Neuronal stem cell (in vitro differentiated cells): ENCODE data around the gene SLC2A13.
"Not testable (repeated sequence)": the region's sequence is repeated elsewhere in the genome, so short reads cannot be mapped to it uniquely, and the experiment has no call there.

Experiments used
- DNase-seq: peaks from one replicate; pipeline ENCODE4 v3.0.0-alpha.2; 2013; ENCODE audit warnings: low spot score
- H2AFZ ChIP-seq: one replicate; pipeline ENCODE4 v1.6.1; 2013; ENCODE audit warnings: mild to moderate bottlenecking, low read length, inconsistent platforms
- H2AK5ac ChIP-seq: 2 replicates; pipeline ENCODE4 v1.6.1; 2013; ENCODE audit warnings: low read depth, mild to moderate bottlenecking, inconsistent platforms, low read length, moderate library complexity, mixed read lengths
- H2BK120ac ChIP-seq: 2 replicates; pipeline ENCODE4 v1.6.1; 2013; ENCODE audit warnings: low read depth, mild to moderate bottlenecking, inconsistent platforms, low read length, moderate library complexity, mixed read lengths
- H2BK12ac ChIP-seq: one replicate; pipeline ENCODE4 v1.6.1; 2013; ENCODE audit warnings: low read length, inconsistent platforms
- H2BK15ac ChIP-seq: 2 replicates; pipeline ENCODE4 v1.6.1; 2013; ENCODE audit warnings: mild to moderate bottlenecking, low read length, inconsistent platforms, mixed read lengths
- H2BK5ac ChIP-seq: one replicate; pipeline ENCODE4 v1.6.1; 2013; ENCODE audit warnings: inconsistent platforms, mild to moderate bottlenecking, low read length, moderate library complexity
- H3K14ac ChIP-seq: one replicate; pipeline ENCODE4 v1.6.1; 2013; ENCODE audit warnings: low read length, inconsistent platforms
- H3K18ac ChIP-seq: 2 replicates; pipeline ENCODE4 v1.6.1; 2013; ENCODE audit warnings: low read length, inconsistent platforms
- H3K23ac ChIP-seq: 2 replicates; pipeline ENCODE4 v1.6.1; 2013; ENCODE audit warnings: low read depth, mild to moderate bottlenecking, mixed read lengths, low read length, inconsistent platforms; ENCODE audit not compliant: poor library complexity
- H3K27ac ChIP-seq: replicated peaks from 3 replicates; pipeline ENCODE4 v1.5.1; 2013; ENCODE audit warnings: low read length, inconsistent platforms
- H3K27me3 ChIP-seq, 3 experiments: 2 replicates each; pipeline ENCODE4 v1.6.1; 2013; ENCODE audit warnings: low read length in 3 of 3, mild to moderate bottlenecking in 2 of 3, inconsistent platforms in 1 of 3, low read depth in 1 of 3, mixed read lengths in 1 of 3, moderate library complexity in 1 of 3; ENCODE audit not compliant: control insufficient read depth in 3 of 3, insufficient read depth in 3 of 3
- H3K36me3 ChIP-seq, 2 donors: replicated peaks in 1 of 2; 2 replicates each; pipeline ENCODE4 v1.6.1; 2013; ENCODE audit warnings: low read length in 2 of 2; ENCODE audit not compliant: control insufficient read depth in 2 of 2, insufficient read depth in 2 of 2
- H3K4ac ChIP-seq: 2 replicates; pipeline ENCODE4 v1.6.1; 2013; ENCODE audit warnings: inconsistent platforms, mild to moderate bottlenecking, low read length, moderate library complexity
- H3K4me1 ChIP-seq, 2 donors: 1 replicate in 1 of 2; 2 replicates in 1 of 2; pipeline ENCODE4 v1.6.1; 2013; ENCODE audit warnings: low read length in 2 of 2, low read depth in 1 of 2; ENCODE audit not compliant: control insufficient read depth in 2 of 2, insufficient read depth in 1 of 2
- H3K4me2 ChIP-seq: one replicate; pipeline ENCODE4 v1.6.1; 2013; ENCODE audit warnings: mild to moderate bottlenecking, low read length, inconsistent platforms; ENCODE audit not compliant: insufficient read depth, poor library complexity, severe bottlenecking
- H3K4me3 ChIP-seq, 2 donors: 2 replicates each; pipeline ENCODE4 v1.5.1; 2013; ENCODE audit warnings: low read length in 2 of 2, mild to moderate bottlenecking in 2 of 2, inconsistent platforms in 1 of 2, moderate library complexity in 1 of 2
- H3K79me1 ChIP-seq: one replicate; pipeline ENCODE4 v1.6.1; 2013; ENCODE audit warnings: low read depth, mild to moderate bottlenecking, inconsistent platforms, low read length, moderate library complexity
- H3K9ac ChIP-seq: one replicate; pipeline ENCODE4 v1.6.1; 2013; ENCODE audit warnings: mild to moderate bottlenecking, low read depth, low read length, inconsistent platforms; ENCODE audit not compliant: poor library complexity
- H3K9me3 ChIP-seq, 2 donors: replicated peaks in 1 of 2; 2 replicates each; pipeline versions ENCODE3 to v1.6.1; 2013; ENCODE audit warnings: low read length in 2 of 2, mild to moderate bottlenecking in 2 of 2, inconsistent platforms in 1 of 2, low read depth in 1 of 2, mixed read lengths in 1 of 2, moderate library complexity in 1 of 2; ENCODE audit not compliant: control insufficient read depth in 2 of 2, insufficient read depth in 1 of 2
- H4K8ac ChIP-seq: one replicate; pipeline ENCODE4 v1.6.1; 2013; ENCODE audit warnings: low read depth, mild to moderate bottlenecking, inconsistent platforms, low read length, moderate library complexity
- H4K91ac ChIP-seq: one replicate; pipeline ENCODE4 v1.6.1; 2013; ENCODE audit warnings: low read length, low read depth, mild to moderate bottlenecking, inconsistent platforms; ENCODE audit not compliant: poor library complexity
- WGBS, 2 donors: extraction: QIAGEN DNeasy Blood & Tissue Kit; methylation state at CpG; one replicate each; pipeline ENCODE4 v1.1.7; 2013; ENCODE audit warnings: missing lambda C conversion rate in 2 of 2, mixed read lengths in 1 of 2; ENCODE audit not compliant: insufficient read length in 2 of 2, insufficient replicate concordance in 1 of 2; ENCODE audit errors: extremely low coverage in 2 of 2; 5-methylcytosine and 5-hydroxymethylcytosine counted together

The SLC2A13 gene

DNA sequence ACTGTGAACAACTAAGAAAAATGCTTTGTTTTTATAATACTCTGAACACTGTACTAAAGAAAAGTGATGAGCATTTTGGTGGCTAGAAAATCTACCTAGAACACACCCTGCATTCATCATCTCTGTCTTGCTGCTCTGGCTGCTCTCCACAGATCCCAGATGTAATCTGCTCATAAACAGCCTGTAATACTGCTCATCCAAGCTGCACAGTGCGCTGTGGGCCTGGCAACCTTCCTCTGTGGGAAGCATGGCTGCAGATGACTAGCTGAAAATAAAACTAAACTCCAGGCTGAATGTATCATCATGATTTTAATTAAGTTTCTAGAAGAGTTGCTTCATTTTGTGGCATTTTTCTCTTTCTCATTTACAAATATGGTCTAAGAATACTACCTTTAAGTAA lies 200.7 kb downstream of the SLC2A13 start:
- Histone ChIP-seq H3K79me1 (no peaks in the 10 kb centered on the region), H3K27ac (no peak overlapping the region), H3K18ac (no peak overlapping the region), H4K8ac (no peak overlapping the region), H2BK12ac (no peak overlapping the region), H2BK120ac (no peak overlapping the region), H3K27me3 (no peaks in the 10 kb centered on the region), H3K4ac (no peak overlapping the region), H2AK5ac (no peak overlapping the region), H4K91ac (no peak overlapping the region), H3K4me3 (no peak overlapping the region), H3K9ac (no peak overlapping the region), H2BK5ac (no peak overlapping the region), H3K36me3 (no peaks in the 10 kb centered on the region), H2AFZ (no peak overlapping the region), H3K4me2 (no peak overlapping the region), H3K23ac (no peak overlapping the region), H2BK15ac (no peak overlapping the region), H3K4me1 (no peaks in the 10 kb centered on the region), H3K14ac (no peak overlapping the region), H3K9me3 (no peaks in the 10 kb centered on the region)
- DNase-seq, result no peak
- no CpG with 5 or more reads among the region's 1 CpG for WGBS, 2 donors

DNA sequence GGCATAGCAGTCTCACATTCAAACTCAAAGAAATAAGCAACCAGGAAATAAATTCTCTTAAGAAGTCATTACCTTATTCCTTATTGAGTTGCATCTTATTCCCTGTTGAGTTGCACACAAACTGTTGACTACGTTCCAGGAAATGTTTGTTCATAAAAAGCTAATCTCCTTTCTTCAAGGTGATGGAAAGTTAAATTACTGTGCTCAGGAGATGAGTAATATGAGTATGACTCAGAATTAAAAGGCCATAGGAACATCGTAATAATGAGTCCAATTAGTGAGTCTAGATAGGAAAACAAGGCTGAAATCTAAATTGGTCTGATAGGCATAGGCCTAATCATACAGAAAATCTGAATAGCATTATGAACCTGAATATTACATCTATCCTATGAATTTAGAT lies 203.1 kb downstream of the SLC2A13 start:
- no peak overlapping the region for H3K9ac ChIP-seq
- no peak overlapping the region for H2BK120ac ChIP-seq
- no peaks in the 10 kb centered on the region for H3K79me1 ChIP-seq
- no peaks in the 10 kb centered on the region for H3K27me3 ChIP-seq
- no peak overlapping the region for H3K14ac ChIP-seq
- no peak overlapping the region for H3K4me3 ChIP-seq
- H3K4me2 ChIP-seq, result no peak overlapping the region
- no peak overlapping the region for H2BK15ac ChIP-seq
- no peak overlapping the region for H3K4ac ChIP-seq
- WGBS, 2 donors, result no CpG with 5 or more reads among the region's 2 CpGs
- H3K9me3 ChIP-seq, result no peaks in the 10 kb centered on the region
- H2AFZ ChIP-seq, result no peak overlapping the region
- no peak overlapping the region for H2AK5ac ChIP-seq
- no peak overlapping the region for H3K18ac ChIP-seq
- H3K4me1 ChIP-seq, result no peaks in the 10 kb centered on the region
- no peak overlapping the region for H2BK12ac ChIP-seq
- H3K36me3 ChIP-seq, result no peaks in the 10 kb centered on the region
- H4K8ac ChIP-seq, result no peak overlapping the region
- no peak for DNase-seq
- no peak overlapping the region for H4K91ac ChIP-seq
- H2BK5ac ChIP-seq, result no peak overlapping the region
- H3K23ac ChIP-seq, result no peak overlapping the region
- no peak overlapping the region for H3K27ac ChIP-seq

DNA sequence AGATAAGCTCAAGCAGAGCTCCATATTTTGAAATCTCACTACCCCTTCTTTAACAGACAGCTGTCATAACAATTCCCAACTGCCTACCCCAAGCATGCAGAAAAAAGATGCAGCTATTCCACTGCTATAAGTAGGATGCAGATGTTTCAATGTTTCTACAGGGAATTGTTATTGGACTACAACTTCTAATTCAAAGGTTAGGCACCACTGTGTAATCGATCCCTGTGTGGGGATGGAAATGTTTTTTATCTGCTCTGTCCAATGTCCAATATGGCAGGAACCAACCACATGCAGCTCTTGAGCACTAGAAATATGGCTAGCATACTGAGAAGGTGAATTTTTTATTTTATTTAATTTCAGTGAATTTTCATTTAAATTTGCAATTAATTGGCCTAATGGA lies 208.6 kb downstream of the SLC2A13 start:
- Histone ChIP-seq H3K36me3 (no peaks in the 10 kb centered on the region), H3K27me3 (no peaks in the 10 kb centered on the region), H3K79me1 (no peaks in the 10 kb centered on the region), H2BK12ac (no peak overlapping the region), H3K9ac (no peak overlapping the region), H3K27ac (no peak overlapping the region), H2AK5ac (no peak overlapping the region), H3K23ac (no peak overlapping the region), H3K4me1 (no peaks in the 10 kb centered on the region), H3K14ac (no peak overlapping the region), H3K9me3 (no peaks in the 10 kb centered on the region), H3K18ac (no peak overlapping the region), H4K91ac (no peak overlapping the region), H3K4me2 (no peak overlapping the region), H4K8ac (no peak overlapping the region), H2BK15ac (no peak overlapping the region), H3K4ac (no peak overlapping the region), H2BK5ac (no peak overlapping the region), H2BK120ac (no peak overlapping the region), H2AFZ (no peak overlapping the region), H3K4me3 (no peak overlapping the region)
- no peak for DNase-seq
- no CpG with 5 or more reads among the region's 1 CpG for WGBS, 2 donors

DNA sequence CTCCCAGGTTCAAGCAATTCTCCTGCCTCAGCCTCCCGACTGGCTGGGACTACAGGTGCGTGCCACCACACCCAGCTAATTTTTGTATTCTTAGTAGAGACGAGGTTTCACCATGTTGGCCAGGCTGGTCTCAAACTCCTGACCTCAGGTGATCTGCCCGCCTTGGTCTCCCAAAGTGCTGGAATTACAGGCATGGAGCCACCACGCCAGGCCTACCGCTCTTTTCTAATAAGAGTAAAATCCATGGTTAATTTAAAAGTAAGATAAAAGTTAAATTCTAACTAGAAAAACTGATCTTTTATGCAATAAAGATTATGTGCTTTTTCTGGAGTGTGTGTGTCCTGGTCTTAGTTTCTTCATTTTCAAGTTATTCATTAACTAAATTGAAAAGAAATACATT lies 212.5 kb downstream of the SLC2A13 start:
- H4K91ac ChIP-seq, H3K9me3 ChIP-seq, H3K23ac ChIP-seq, H2BK15ac ChIP-seq, H3K9ac ChIP-seq, H2BK12ac ChIP-seq, H2AK5ac ChIP-seq, H3K4me3 ChIP-seq, H2AFZ ChIP-seq, DNase-seq, H3K27ac ChIP-seq, H2BK120ac ChIP-seq, H3K79me1 ChIP-seq, H2BK5ac ChIP-seq, H3K27me3 ChIP-seq, H3K4ac ChIP-seq, H3K18ac ChIP-seq, H4K8ac ChIP-seq, H3K4me2 ChIP-seq, H3K4me1 ChIP-seq, H3K14ac ChIP-seq, H3K36me3 ChIP-seq: not testable (repeated sequence)
- WGBS, 2 donors, result no CpG with 5 or more reads among the region's 6 CpGs
